ENCODE results near the gene BMP6.
"Not testable (repeated sequence)": the region's sequence is repeated elsewhere in the genome, so short reads cannot be mapped to it uniquely, and the experiment has no call there.

The BMP6 gene

DNA sequence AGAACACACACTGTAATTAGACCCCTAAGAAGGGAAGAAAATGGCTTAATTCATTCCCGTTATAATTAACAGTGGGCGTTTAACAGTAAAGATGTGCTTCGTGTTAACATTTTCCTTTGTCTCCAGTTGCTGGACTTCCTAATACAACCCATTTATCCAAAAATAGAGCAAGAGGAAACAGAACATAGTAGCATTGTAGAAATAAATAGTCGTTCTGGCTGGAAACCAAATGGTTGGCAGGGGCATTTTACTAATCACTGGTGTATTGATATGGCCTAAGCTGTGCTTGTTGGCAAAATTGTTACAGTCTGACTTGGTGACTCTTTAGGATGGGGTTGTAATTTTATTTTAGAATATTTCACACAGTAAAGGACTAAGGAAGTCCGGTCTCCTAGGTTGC, 89.8 kb downstream of the BMP6 start:
- no peaks in the 10 kb centered on the region for H3K27me3 ChIP-seq (replicated peaks; ENCODE audit: control insufficient read depth, insufficient read depth, low read length, poor library complexity, severe bottlenecking)
- H3K4me1 ChIP-seq (ENCODE audit: control insufficient read depth, insufficient read depth, low read length, poor library complexity, severe bottlenecking), result no peaks in the 10 kb centered on the region
- no peak overlapping the region for H3K27ac ChIP-seq (ENCODE audit: insufficient read depth, low read length, poor library complexity, severe bottlenecking)
- H3K4me3 ChIP-seq (ENCODE audit: insufficient read depth, low read depth, low read length, poor library complexity, severe bottlenecking), result no peak overlapping the region
- H3K9me3 ChIP-seq (ENCODE audit: control insufficient read depth, low read length), result no peaks in the 10 kb centered on the region
- no peaks in the 10 kb centered on the region for H3K36me3 ChIP-seq (ENCODE audit: control insufficient read depth, insufficient read depth, low read length)
- no peak for DNase-seq

DNA sequence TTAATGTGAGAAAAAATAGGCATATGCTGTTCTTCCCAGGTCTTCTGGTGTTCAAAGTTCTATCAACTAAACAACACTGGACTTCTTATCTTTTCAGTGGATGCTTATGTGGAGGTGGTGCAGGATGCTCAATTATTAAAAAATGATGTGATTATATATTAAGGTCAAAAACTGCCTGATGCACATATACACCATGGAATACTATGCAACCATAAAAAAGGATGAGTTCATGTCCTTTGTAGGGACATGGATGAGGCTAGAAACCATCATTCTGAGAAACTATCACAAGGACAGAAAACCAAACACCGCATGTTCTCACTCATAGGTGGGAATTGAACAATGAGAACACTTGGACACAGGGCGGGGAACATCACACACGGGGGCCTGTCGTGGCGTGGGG, 91.3 kb downstream of the BMP6 start:
- H3K4me1 ChIP-seq (ENCODE audit: control insufficient read depth, insufficient read depth, low read length, poor library complexity, severe bottlenecking); H3K9me3 ChIP-seq (ENCODE audit: control insufficient read depth, low read length); H3K36me3 ChIP-seq (ENCODE audit: control insufficient read depth, insufficient read depth, low read length): not testable (repeated sequence)

DNA sequence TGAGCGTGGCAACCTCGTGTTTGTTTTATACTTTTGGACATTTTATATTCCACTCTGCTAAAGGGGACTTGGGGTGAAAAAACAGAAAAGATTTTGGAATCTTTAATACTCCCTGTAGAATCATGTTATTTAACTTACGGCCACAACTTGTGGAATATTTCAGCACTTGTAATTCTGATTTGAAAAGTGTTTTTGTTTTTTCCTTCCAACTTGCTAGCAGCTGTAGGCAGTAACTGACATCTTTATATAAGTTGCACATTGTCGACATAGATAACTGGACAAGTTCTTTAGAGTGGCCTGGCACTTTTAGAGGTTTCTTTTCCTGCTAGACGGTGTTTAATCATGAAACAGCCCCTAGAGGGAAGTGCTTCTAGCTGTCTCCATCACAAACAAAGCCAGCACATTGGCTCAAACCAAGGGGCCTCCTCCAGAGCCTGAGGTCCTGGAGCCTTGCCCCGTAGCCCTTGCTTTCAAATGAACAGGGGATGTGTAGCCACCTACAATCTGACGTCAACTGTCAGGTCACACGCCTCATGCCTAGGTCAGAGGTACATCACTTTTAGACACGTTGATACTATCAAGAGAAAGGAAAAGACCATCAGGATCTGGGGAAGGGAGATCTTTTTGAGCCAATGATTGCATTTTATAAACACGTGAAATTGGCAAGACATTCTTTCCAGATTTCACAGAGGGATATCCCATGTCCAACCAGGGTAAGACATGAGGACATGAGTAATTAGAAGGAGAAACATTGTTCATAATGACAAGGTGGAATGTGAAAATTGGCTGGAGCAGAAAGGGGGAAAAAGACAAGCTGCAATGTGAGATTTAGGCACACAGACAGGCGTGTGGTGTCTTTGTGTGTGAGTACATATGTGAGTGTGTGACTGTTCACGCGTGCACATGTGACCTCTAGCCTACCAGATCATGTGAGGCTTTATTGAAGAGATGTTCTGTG, 92.6 kb downstream of the BMP6 start:
- Histone ChIP-seq H3K36me3 (ENCODE audit: control insufficient read depth, insufficient read depth, low read length) (no peaks in the 10 kb centered on the region), H3K4me1 (ENCODE audit: control insufficient read depth, insufficient read depth, low read length, poor library complexity, severe bottlenecking) (no peaks in the 10 kb centered on the region), H3K9me3 (ENCODE audit: control insufficient read depth, low read length) (no peaks in the 10 kb centered on the region), H3K27me3 (replicated peaks; ENCODE audit: control insufficient read depth, insufficient read depth, low read length, poor library complexity, severe bottlenecking) (no peaks in the 10 kb centered on the region), H3K27ac (ENCODE audit: insufficient read depth, low read length, poor library complexity, severe bottlenecking) (no peak overlapping the region), H3K4me3 (ENCODE audit: insufficient read depth, low read depth, low read length, poor library complexity, severe bottlenecking) (no peak overlapping the region)
- no peak for DNase-seq

More for the DNA sequence above, 91.3 kb downstream of the BMP6 start:
- H3K27me3 ChIP-seq (replicated peaks; ENCODE audit: control insufficient read depth, insufficient read depth, low read length, poor library complexity, severe bottlenecking); H3K27ac ChIP-seq (ENCODE audit: insufficient read depth, low read length, poor library complexity, severe bottlenecking); DNase-seq; H3K4me3 ChIP-seq (ENCODE audit: insufficient read depth, low read depth, low read length, poor library complexity, severe bottlenecking): not testable (repeated sequence)

DNA sequence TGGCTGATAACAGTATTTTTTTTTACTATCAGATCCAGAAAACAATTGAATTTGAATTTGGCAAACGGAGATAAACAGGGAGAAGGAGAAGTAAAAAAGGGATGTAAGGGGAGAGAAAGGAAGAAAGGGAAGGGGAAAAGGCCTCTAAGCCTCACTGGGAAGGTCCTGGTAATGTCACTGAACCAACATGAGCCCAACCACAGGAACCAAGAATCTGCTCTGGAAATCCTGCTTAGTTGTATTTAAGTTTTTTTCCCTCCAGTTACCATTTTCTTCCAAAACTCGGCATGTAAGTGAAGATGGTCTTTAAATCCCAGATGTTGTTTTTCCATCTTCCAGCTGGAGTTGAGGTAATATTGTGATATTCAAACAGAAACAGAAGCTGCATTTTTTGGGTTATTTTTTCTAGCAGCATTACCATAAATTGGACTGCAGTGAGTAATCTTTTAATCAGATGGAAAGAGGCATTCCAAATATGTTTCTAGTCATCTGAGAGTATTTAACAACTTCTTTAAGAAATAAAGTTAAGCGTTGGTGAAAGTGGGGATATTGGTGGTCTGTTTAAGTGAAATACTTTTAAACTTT, 93.6 kb downstream of the BMP6 start:
- Histone ChIP-seq H3K9me3 (ENCODE audit: control insufficient read depth, low read length) (no peaks in the 10 kb centered on the region), H3K36me3 (ENCODE audit: control insufficient read depth, insufficient read depth, low read length) (no peaks in the 10 kb centered on the region), H3K4me1 (ENCODE audit: control insufficient read depth, insufficient read depth, low read length, poor library complexity, severe bottlenecking) (no peaks in the 10 kb centered on the region), H3K27me3 (replicated peaks; ENCODE audit: control insufficient read depth, insufficient read depth, low read length, poor library complexity, severe bottlenecking) (no peaks in the 10 kb centered on the region), H3K4me3 (ENCODE audit: insufficient read depth, low read depth, low read length, poor library complexity, severe bottlenecking) (no peak overlapping the region), H3K27ac (ENCODE audit: insufficient read depth, low read length, poor library complexity, severe bottlenecking) (no peak overlapping the region)
- DNase-seq, result no peak

DNA sequence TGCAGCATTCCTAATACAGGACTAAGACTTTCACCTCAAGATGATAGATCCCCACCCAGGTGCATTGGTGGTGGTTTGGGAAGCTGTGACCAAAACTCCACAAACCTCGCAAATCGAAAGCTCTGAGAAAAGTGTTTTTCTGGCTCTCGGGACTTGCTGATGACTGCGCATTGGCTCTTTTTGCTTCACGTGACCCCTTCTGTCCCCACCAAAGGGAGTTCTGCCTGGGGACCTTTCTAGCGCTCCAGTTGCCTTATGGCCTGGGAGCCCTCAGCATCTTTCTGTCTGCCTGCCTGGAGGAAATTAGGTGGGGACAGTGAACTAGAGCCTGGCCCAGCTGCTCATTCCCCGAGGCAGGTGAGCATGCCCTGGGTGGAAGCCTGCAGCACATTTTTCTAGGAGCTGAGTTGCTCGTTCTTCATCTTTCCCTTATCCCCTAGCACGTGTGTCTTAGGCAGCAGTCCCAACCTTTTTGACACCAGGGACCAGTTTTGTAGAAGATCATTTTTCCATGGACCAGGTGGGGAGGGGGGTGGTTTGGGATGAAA, 94.5 kb downstream of the BMP6 start:
- H3K36me3 ChIP-seq (ENCODE audit: control insufficient read depth, insufficient read depth, low read length), result no peaks in the 10 kb centered on the region
- no peak overlapping the region for H3K27ac ChIP-seq (ENCODE audit: insufficient read depth, low read length, poor library complexity, severe bottlenecking)
- H3K4me3 ChIP-seq (ENCODE audit: insufficient read depth, low read depth, low read length, poor library complexity, severe bottlenecking), result no peak overlapping the region
- DNase-seq, result no peak
- no peaks in the 10 kb centered on the region for H3K9me3 ChIP-seq (ENCODE audit: control insufficient read depth, low read length)
- H3K4me1 ChIP-seq (ENCODE audit: control insufficient read depth, insufficient read depth, low read length, poor library complexity, severe bottlenecking), result no peaks in the 10 kb centered on the region
- no peaks in the 10 kb centered on the region for H3K27me3 ChIP-seq (replicated peaks; ENCODE audit: control insufficient read depth, insufficient read depth, low read length, poor library complexity, severe bottlenecking)

DNA sequence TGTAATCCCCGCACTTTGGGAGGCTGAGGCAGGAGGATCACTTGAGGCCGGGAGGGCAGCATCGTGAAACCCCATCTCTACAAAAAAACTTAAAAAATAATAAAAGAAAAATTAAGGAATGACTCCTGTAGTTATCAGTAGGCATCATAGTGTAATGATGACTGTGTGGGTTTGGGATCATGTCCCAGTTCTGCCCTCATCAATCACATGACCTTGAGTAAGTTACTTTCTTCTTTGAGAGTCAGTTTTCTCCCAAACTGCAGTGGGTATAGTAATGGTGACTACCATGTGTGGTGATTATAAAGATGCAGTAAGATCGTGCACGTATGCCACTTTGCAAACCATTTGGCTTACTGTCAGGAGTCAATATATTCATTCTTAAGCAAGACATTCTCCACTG, 95.5 kb downstream of the BMP6 start:
- no peak for DNase-seq
- Histone ChIP-seq H3K4me3 (ENCODE audit: insufficient read depth, low read depth, low read length, poor library complexity, severe bottlenecking) (no peak overlapping the region), H3K27ac (ENCODE audit: insufficient read depth, low read length, poor library complexity, severe bottlenecking) (no peak overlapping the region), H3K27me3 (replicated peaks; ENCODE audit: control insufficient read depth, insufficient read depth, low read length, poor library complexity, severe bottlenecking) (no peaks in the 10 kb centered on the region), H3K9me3 (ENCODE audit: control insufficient read depth, low read length) (no peaks in the 10 kb centered on the region), H3K4me1 (ENCODE audit: control insufficient read depth, insufficient read depth, low read length, poor library complexity, severe bottlenecking) (no peaks in the 10 kb centered on the region), H3K36me3 (ENCODE audit: control insufficient read depth, insufficient read depth, low read length) (no peaks in the 10 kb centered on the region)

DNA sequence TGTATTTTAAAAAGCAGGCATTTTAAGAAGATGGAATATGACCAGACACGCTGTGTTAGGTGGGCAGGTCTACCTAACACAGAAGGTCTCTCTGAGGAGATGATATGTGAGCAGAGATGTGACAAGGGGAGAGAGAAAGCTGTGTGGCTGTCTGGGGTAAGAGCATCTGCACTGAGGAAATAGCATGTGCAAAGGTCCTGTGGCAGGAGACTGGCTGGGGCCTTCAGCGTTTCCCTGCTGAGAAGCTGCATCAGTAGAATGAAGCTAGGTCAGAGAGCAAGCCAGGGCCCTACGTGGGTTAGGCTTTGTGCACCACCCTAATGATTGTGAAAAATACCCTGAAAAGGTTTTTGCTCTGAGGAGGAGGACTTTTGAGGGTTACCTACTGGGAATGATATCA, 97.7 kb downstream of the BMP6 start:
- H3K9me3 ChIP-seq (ENCODE audit: control insufficient read depth, low read length), result no peaks in the 10 kb centered on the region
- H3K4me1 ChIP-seq (ENCODE audit: control insufficient read depth, insufficient read depth, low read length, poor library complexity, severe bottlenecking), result no peaks in the 10 kb centered on the region
- no peak overlapping the region for H3K27ac ChIP-seq (ENCODE audit: insufficient read depth, low read length, poor library complexity, severe bottlenecking)
- no peaks in the 10 kb centered on the region for H3K27me3 ChIP-seq (replicated peaks; ENCODE audit: control insufficient read depth, insufficient read depth, low read length, poor library complexity, severe bottlenecking)
- DNase-seq, result no peak
- H3K4me3 ChIP-seq (ENCODE audit: insufficient read depth, low read depth, low read length, poor library complexity, severe bottlenecking), result no peak overlapping the region
- no peaks in the 10 kb centered on the region for H3K36me3 ChIP-seq (ENCODE audit: control insufficient read depth, insufficient read depth, low read length)

DNA sequence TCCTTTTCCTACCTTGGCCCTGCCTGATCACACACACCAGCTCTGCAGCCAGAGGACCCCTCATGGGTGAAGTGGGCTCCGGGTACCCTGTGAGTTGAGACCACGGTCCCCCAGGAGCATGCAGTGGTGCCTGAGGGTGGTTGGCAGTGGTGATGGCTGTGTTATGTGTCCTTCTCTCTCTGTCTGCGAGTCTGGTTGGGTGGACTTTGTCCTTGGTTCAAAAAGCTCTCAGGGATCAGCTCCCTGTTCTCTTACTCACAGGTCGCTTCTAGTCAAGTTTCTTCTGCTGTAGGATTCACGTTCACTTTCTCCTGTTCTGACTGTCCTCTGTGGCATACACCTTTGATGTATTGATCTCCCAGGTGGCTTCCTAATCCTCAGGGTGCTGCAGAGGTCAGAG, 100.1 kb downstream of the BMP6 start:
- no peak for DNase-seq
- H3K4me3 ChIP-seq (ENCODE audit: insufficient read depth, low read depth, low read length, poor library complexity, severe bottlenecking), result no peak overlapping the region

DNA sequence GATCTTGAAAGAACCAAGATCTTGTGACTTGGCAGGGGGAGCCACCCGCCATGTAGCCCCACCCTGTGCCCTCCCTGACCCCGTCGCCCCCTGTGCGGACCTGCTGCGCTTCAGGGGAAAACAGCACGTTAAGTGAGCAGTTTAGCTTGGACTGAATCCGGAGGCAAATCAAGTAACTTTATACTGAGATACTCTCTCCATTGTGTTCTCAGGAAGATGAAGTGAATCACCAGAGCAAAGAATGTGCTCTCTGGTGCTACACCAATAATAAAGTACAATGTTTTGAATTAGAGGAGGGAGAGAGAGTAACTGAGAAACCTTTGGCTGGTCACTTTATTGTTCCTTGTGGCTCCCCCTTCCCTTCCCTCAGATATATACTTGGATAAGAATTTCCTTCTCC, 101.2 kb downstream of the BMP6 start:
- DNase-seq, result no peak
- H3K9me3 ChIP-seq (ENCODE audit: control insufficient read depth, low read length), result no peaks in the 10 kb centered on the region
- no peak overlapping the region for H3K4me3 ChIP-seq (ENCODE audit: insufficient read depth, low read depth, low read length, poor library complexity, severe bottlenecking)
- no peaks in the 10 kb centered on the region for H3K36me3 ChIP-seq (ENCODE audit: control insufficient read depth, insufficient read depth, low read length)
- no peak overlapping the region for H3K27ac ChIP-seq (ENCODE audit: insufficient read depth, low read length, poor library complexity, severe bottlenecking)
- H3K27me3 ChIP-seq (replicated peaks; ENCODE audit: control insufficient read depth, insufficient read depth, low read length, poor library complexity, severe bottlenecking), result no peaks in the 10 kb centered on the region
- H3K4me1 ChIP-seq (ENCODE audit: control insufficient read depth, insufficient read depth, low read length, poor library complexity, severe bottlenecking), result no peaks in the 10 kb centered on the region

More for the DNA sequence above, 100.1 kb downstream of the BMP6 start:
- Histone ChIP-seq H3K9me3 (ENCODE audit: control insufficient read depth, low read length) (no peaks in the 10 kb centered on the region), H3K27ac (ENCODE audit: insufficient read depth, low read length, poor library complexity, severe bottlenecking) (no peak overlapping the region), H3K27me3 (replicated peaks; ENCODE audit: control insufficient read depth, insufficient read depth, low read length, poor library complexity, severe bottlenecking) (no peaks in the 10 kb centered on the region), H3K4me1 (ENCODE audit: control insufficient read depth, insufficient read depth, low read length, poor library complexity, severe bottlenecking) (no peaks in the 10 kb centered on the region), H3K36me3 (ENCODE audit: control insufficient read depth, insufficient read depth, low read length) (no peaks in the 10 kb centered on the region)

DNA sequence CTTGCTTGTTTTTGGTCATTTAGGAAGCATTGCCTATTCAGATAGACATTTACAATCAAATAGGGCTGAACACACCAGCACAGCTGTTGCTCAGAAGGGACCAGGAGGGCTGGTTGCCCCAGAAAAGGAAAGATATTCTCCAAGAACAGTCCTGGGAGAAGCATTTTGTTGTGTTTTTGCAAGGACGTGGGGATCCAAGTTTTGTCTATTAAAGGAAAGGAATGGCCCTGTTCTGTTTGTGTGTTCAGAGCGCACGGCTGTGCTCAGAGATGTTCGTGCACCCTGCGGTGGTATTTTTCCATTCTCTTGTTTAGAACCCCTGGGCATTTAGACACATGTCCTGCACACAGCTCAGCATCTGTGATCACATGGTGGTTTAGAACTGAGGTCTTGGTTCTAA, 102.2 kb downstream of the BMP6 start:
- no peak for DNase-seq
- no peaks in the 10 kb centered on the region for H3K4me1 ChIP-seq (ENCODE audit: control insufficient read depth, insufficient read depth, low read length, poor library complexity, severe bottlenecking)
- H3K27me3 ChIP-seq (replicated peaks; ENCODE audit: control insufficient read depth, insufficient read depth, low read length, poor library complexity, severe bottlenecking), result no peaks in the 10 kb centered on the region
- no peaks in the 10 kb centered on the region for H3K36me3 ChIP-seq (ENCODE audit: control insufficient read depth, insufficient read depth, low read length)
- no peak overlapping the region for H3K4me3 ChIP-seq (ENCODE audit: insufficient read depth, low read depth, low read length, poor library complexity, severe bottlenecking)
- no peaks in the 10 kb centered on the region for H3K9me3 ChIP-seq (ENCODE audit: control insufficient read depth, low read length)
- H3K27ac ChIP-seq (ENCODE audit: insufficient read depth, low read length, poor library complexity, severe bottlenecking), result no peak overlapping the region

Measured in effector memory CD4-positive, alpha-beta T cell (primary cell).